A673 (cell line): ENCODE measurements around the gene BATF3. TPM values are rescaled to one million over a fixed set of nuclear protein-coding genes. Genes with fewer than 3 reads are reported as not detected.
"Not testable (repeated sequence)": the region's sequence is repeated elsewhere in the genome, so short reads cannot be mapped to it uniquely, and the experiment has no call there.

Experiments used
- BruUV-seq: library from RNA; stranded (reverse); fragments of 400-500 nt; replicated peaks from 2 replicates; lab custom pipeline; 2021; lab: Mats Ljungman, UMichigan
- CTCF ChIA-PET: fragments of 300-600 bp; sonication (Branson Sonifier 250); formaldehyde crosslinking; loops from one replicate; lab custom pipeline; 2022; ENCODE audit warnings: antibody characterized with exemption; lab: Charles Lee
- POLR2A ChIA-PET: fragments of 300-600 bp; sonication (Branson Sonifier 250); formaldehyde crosslinking; loops from one replicate; lab custom pipeline; 2022; ENCODE audit warnings: antibody characterized with exemption; ENCODE audit not compliant: low non-redundant PET; lab: Charles Lee
- DNase-seq: peaks from one replicate; pipeline ENCODE4 v3.0.0-alpha.2; 2015; ENCODE audit warnings: low spot score
- H3K27ac ChIP-seq: fragments of 200-600 bp; sonication (generic); 2 replicates; pipeline ENCODE4 v1.5.1; 2016; ENCODE audit warnings: mixed run types, low read depth, mild to moderate bottlenecking, mixed read lengths, antibody characterized with exemption, low read length; ENCODE audit not compliant: poor library complexity, severe bottlenecking
- H3K27me3 ChIP-seq: fragments of 200-600 bp; sonication (generic); replicated peaks from 2 replicates; pipeline ENCODE4 v1.6.1; 2017; ENCODE audit warnings: mixed run types, low read depth, mild to moderate bottlenecking, mixed read lengths, antibody characterized with exemption, low read length; ENCODE audit not compliant: insufficient read depth, poor library complexity
- H3K36me3 ChIP-seq: fragments of 200-600 bp; sonication (generic); 2 replicates; pipeline ENCODE4 v1.6.1; 2016; ENCODE audit warnings: mixed run types, mild to moderate bottlenecking, mixed read lengths, antibody characterized with exemption, low read length; ENCODE audit not compliant: insufficient read depth, poor library complexity, severe bottlenecking
- H3K4me1 ChIP-seq: fragments of 200-600 bp; sonication (generic); 2 replicates; pipeline ENCODE4 v1.6.1; 2017; ENCODE audit warnings: mixed run types, mild to moderate bottlenecking, mixed read lengths, antibody characterized with exemption, low read length; ENCODE audit not compliant: insufficient read depth, poor library complexity, severe bottlenecking
- H3K4me3 ChIP-seq: fragments of 200-600 bp; sonication (generic); 2 replicates; pipeline ENCODE4 v1.5.1; 2016; ENCODE audit warnings: low read depth, mixed run types, mild to moderate bottlenecking, mixed read lengths, low read length; ENCODE audit not compliant: poor library complexity, severe bottlenecking
- H3K9me3 ChIP-seq: fragments of 200-600 bp; sonication (generic); 2 replicates; pipeline ENCODE4 v1.6.1; 2016; ENCODE audit warnings: mixed run types, low read depth, mild to moderate bottlenecking, mixed read lengths, antibody characterized with exemption, low read length; ENCODE audit not compliant: poor library complexity, severe bottlenecking
- EZH2 ChIP-seq: fragments of 200-600 bp; sonication (generic); IDR thresholded peaks from 2 replicates; pipeline ENCODE4 v1.6.1; 2017; ENCODE audit warnings: borderline replicate concordance, low read depth, mild to moderate bottlenecking, mixed read lengths, antibody characterized with exemption, low read length; ENCODE audit not compliant: poor library complexity, severe bottlenecking
- intact Hi-C: fragments of 100-400 bp; cut with micrococcal nuclease; formaldehyde crosslinking; loops from one replicate; pipeline ENCODE4 v1.10.0; 2022; ENCODE audit not compliant: unreplicated experiment
- total RNA-seq: library from RNA; stranded (reverse); gene quantifications from 2 replicates; pipeline ENCODE4 v1.2.3, GENCODE V29; 2021
- TF ChIP-seq, protein P1 (sequence below): fragments of 300-800, 200-600 bp; sonication (generic); conservative IDR thresholded peaks from 2 replicates; pipeline ENCODE4 v1.5.1; 2017; ENCODE audit warnings: low read depth, mild to moderate bottlenecking, antibody characterized with exemption, low read length, moderate library complexity, mixed read lengths

BATF3 gene
- total RNA-seq, 1 experiment from 2014 or later: 6.9 TPM

- POLR2A ChIA-PET: no interaction called here
- no TSS peak for BruUV-seq
- H3K4me1 ChIP-seq: no peaks in the 10 kb centered on the region
- no peaks in the 10 kb centered on the region for H3K36me3 ChIP-seq
- H3K4me3 ChIP-seq: no peak overlapping the region
- intact Hi-C loops: no loop called here
- H3K9me3 ChIP-seq: no peaks in the 10 kb centered on the region
- no peak for DNase-seq
- H3K27me3 ChIP-seq: no peaks in the 10 kb centered on the region
- H3K27ac ChIP-seq: no peak overlapping the region
- CTCF ChIA-PET: interaction anchor here (0.7 kb wide), 1 partner anchor 36 kb away, joined by 3 read pairs; the partner anchor contains the start of gene ATF3
- TF ChIP-seq, protein P1, sequence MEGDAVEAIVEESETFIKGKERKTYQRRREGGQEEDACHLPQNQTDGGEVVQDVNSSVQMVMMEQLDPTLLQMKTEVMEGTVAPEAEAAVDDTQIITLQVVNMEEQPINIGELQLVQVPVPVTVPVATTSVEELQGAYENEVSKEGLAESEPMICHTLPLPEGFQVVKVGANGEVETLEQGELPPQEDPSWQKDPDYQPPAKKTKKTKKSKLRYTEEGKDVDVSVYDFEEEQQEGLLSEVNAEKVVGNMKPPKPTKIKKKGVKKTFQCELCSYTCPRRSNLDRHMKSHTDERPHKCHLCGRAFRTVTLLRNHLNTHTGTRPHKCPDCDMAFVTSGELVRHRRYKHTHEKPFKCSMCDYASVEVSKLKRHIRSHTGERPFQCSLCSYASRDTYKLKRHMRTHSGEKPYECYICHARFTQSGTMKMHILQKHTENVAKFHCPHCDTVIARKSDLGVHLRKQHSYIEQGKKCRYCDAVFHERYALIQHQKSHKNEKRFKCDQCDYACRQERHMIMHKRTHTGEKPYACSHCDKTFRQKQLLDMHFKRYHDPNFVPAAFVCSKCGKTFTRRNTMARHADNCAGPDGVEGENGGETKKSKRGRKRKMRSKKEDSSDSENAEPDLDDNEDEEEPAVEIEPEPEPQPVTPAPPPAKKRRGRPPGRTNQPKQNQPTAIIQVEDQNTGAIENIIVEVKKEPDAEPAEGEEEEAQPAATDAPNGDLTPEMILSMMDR: no peak
- TF ChIP-seq EZH2: no peak
These were observed 55.8 kb downstream of the BATF3 start for GRCh38 chr1:212643877-212644276.

- Histone ChIP-seq H3K27me3 (no peaks in the 10 kb centered on the region), H3K27ac (no peak overlapping the region), H3K4me3 (no peak overlapping the region), H3K9me3 (no peaks in the 10 kb centered on the region), H3K36me3 (no peaks in the 10 kb centered on the region), H3K4me1 (peaks cover 19% of the 10 kb centered on the region)
- ChIA-PET POLR2A (no interaction called here), CTCF (no interaction called here)
- no peak for DNase-seq
- no peak for TF ChIP-seq EZH2
- TF ChIP-seq, protein P1: no peak
- intact Hi-C loops: no loop called here
- BruUV-seq: no TSS peak
These were observed 57.7 kb downstream of the BATF3 start for GRCh38 chr1:212641956-212642355.

- CTCF ChIA-PET: no interaction called here
- peaks cover 34% of the 10 kb centered on the region for H3K4me1 ChIP-seq
- no peaks in the 10 kb centered on the region for H3K9me3 ChIP-seq
- H3K27me3 ChIP-seq: no peaks in the 10 kb centered on the region
- no peak for DNase-seq
- no peak overlapping the region for H3K4me3 ChIP-seq
- BruUV-seq: no TSS peak
- H3K27ac ChIP-seq: no peak overlapping the region
- POLR2A ChIA-PET: interaction anchor here (0.6 kb wide), 1 partner anchor 32 kb away, joined by 4 read pairs; the partner anchor contains the start of gene ATF3
- no peaks in the 10 kb centered on the region for H3K36me3 ChIP-seq
- intact Hi-C loops: no loop called here
- TF ChIP-seq EZH2: no peak
- TF ChIP-seq, protein P1: no peak
These were observed 59.3 kb downstream of the BATF3 start for GRCh38 chr1:212640223-212640878.

DNA sequence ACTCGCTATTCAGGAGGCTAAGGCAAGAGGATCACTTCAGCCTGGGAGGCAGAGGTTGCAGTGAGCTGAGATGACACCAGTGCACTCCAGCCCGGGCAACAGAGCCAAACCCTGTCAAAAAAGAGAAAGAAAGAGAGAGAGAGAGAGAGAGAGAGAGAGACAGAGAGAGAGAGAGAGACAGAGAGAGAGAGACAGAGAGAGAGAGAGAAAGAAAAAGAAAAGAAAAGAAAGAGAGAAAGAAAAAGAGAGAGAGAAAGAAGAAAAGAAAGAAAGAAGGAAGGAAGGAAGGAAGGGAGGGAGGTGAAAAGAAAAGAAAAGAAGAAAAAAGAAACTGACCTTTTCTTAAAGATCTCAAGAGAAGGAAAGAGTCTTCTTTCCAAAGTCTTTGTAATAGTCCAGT, 60.1 kb downstream of the BATF3 start:
- DNase-seq, POLR2A ChIA-PET, BruUV-seq, intact Hi-C loops, H3K36me3 ChIP-seq, H3K9me3 ChIP-seq, H3K4me3 ChIP-seq, H3K27ac ChIP-seq, H3K27me3 ChIP-seq, CTCF ChIA-PET: not testable (repeated sequence)
- H3K4me1 ChIP-seq: peaks cover 38% of the 10 kb centered on the region
